ENCODE results near the gene NALCN.

The NALCN gene

GRCh38 chr13:101190337-101190736, 226.0 kb downstream of the NALCN start:
- DNase-seq = no peak

GRCh38 chr13:101185606-101186005, 230.7 kb downstream of the NALCN start:
- no peak for DNase-seq

GRCh38 chr13:101181076-101181685, 235.1 kb downstream of the NALCN start:
- no peak for DNase-seq

GRCh38 chr13:101179021-101179420, 237.3 kb downstream of the NALCN start:
- DNase-seq = no peak

- DNase-seq = no peak
Observed at GRCh38 chr13:101178406-101178805, 237.9 kb downstream of the NALCN start.

- DNase-seq = no peak
Observed at GRCh38 chr13:101170306-101170705, 246.0 kb downstream of the NALCN start.

GRCh38 chr13:101157261-101157660, 259.0 kb downstream of the NALCN start:
- DNase-seq = no peak

GRCh38 chr13:101155920-101156319, 260.4 kb downstream of the NALCN start:
- DNase-seq = no peak

- DNase-seq = no peak
Observed at GRCh38 chr13:101152184-101152583, 264.1 kb downstream of the NALCN start.

- no peak for DNase-seq
Observed at GRCh38 chr13:101150998-101151397, 265.3 kb downstream of the NALCN start.

- peak; percentile 49 for DNase-seq
Observed at GRCh38 chr13:101149735-101150384, 266.4 kb downstream of the NALCN start.

- DNase-seq = no peak
Observed at GRCh38 chr13:101146101-101146898, 270.0 kb downstream of the NALCN start.

GRCh38 chr13:101144808-101145419, 271.4 kb downstream of the NALCN start:
- peak; percentile 58 for DNase-seq

GRCh38 chr13:101140936-101141335, 275.4 kb downstream of the NALCN start:
- DNase-seq = no peak

GRCh38 chr13:101140087-101140770, 276.1 kb downstream of the NALCN start:
- DNase-seq = no peak

GRCh38 chr13:101139081-101139480, 277.2 kb downstream of the NALCN start:
- no peak for DNase-seq

GRCh38 chr13:101127741-101128353, 288.5 kb downstream of the NALCN start:
- peak; percentile 48 for DNase-seq

- no peak for DNase-seq
Observed at GRCh38 chr13:101123028-101123427, 293.3 kb downstream of the NALCN start.

GRCh38 chr13:101121608-101122007, 294.7 kb downstream of the NALCN start:
- no peak for DNase-seq

GRCh38 chr13:101120007-101120406, 296.3 kb downstream of the NALCN start:
- no peak for DNase-seq

- DNase-seq = no peak
Observed at GRCh38 chr13:101116826-101117225, 299.5 kb downstream of the NALCN start.

GRCh38 chr13:101116341-101116740, 300.0 kb downstream of the NALCN start:
- DNase-seq = no peak

All from HCEC 1CT (cell line).